ENCODE measurements around the gene GPR89B. TPM values are rescaled to one million over a fixed set of nuclear protein-coding genes. Genes with fewer than 3 reads are reported as not detected.
A peak's percentile ranks its signal among the peaks of the same experiment; 100 is the strongest.
"Not testable (repeated sequence)": the region's sequence is repeated elsewhere in the genome, so short reads cannot be mapped to it uniquely, and the experiment has no call there.

GPR89B gene
- total RNA-seq, 2 donors from 2014 or later: 17.2 to 33.5 TPM

- H3K27me3 Mint-ChIP-seq; H3K9me3 Mint-ChIP-seq; ATAC-seq; H3K27ac Mint-ChIP-seq; DNase-seq (ENCODE audit: low spot score); H3K4me3 Mint-ChIP-seq; H3K4me1 Mint-ChIP-seq (ENCODE audit: low read depth in 2 of 2): not testable (repeated sequence)
- H3K36me3 Mint-ChIP-seq: peaks cover 14% of the 10 kb centered on the region
Observed at GRCh38 chr1:147978896-147979651, 50.9 kb downstream of the GPR89B start.

GRCh38 chr1:147985374-147985773, 57.2 kb downstream of the GPR89B start:
- not testable (repeated sequence) for H3K27me3 Mint-ChIP-seq, ATAC-seq

GRCh38 chr1:147987893-147988292, 59.7 kb downstream of the GPR89B start:
- not testable (repeated sequence) for ATAC-seq; H3K36me3 Mint-ChIP-seq; H3K4me3 Mint-ChIP-seq; H3K4me1 Mint-ChIP-seq (ENCODE audit: low read depth in 2 of 2); DNase-seq (ENCODE audit: low spot score); H3K27me3 Mint-ChIP-seq; H3K27ac Mint-ChIP-seq; H3K9me3 Mint-ChIP-seq

More at GRCh38 chr1:147985374-147985773, 57.2 kb downstream of the GPR89B start:
- not testable (repeated sequence) for DNase-seq (ENCODE audit: low spot score); H3K4me1 Mint-ChIP-seq (ENCODE audit: low read depth in 2 of 2); H3K27ac Mint-ChIP-seq; H3K36me3 Mint-ChIP-seq; H3K4me3 Mint-ChIP-seq; H3K9me3 Mint-ChIP-seq

- Mint-ChIP-seq H3K4me1 (ENCODE audit: low read depth in 2 of 2) (peaks cover 9 to 14% of the 10 kb centered on the region in 2 donors), H3K4me3 (peak overlapping the region; percentile 13), H3K27ac (peak overlapping the region in 1 of 2 donors; percentile 54)
- H3K27me3 Mint-ChIP-seq; H3K36me3 Mint-ChIP-seq; H3K9me3 Mint-ChIP-seq; DNase-seq (ENCODE audit: low spot score); ATAC-seq: not testable (repeated sequence)
Observed at GRCh38 chr1:147992916-147993315, 64.7 kb downstream of the GPR89B start.

- not testable (repeated sequence) for DNase-seq (ENCODE audit: low spot score); H3K9me3 Mint-ChIP-seq; H3K36me3 Mint-ChIP-seq; ATAC-seq; H3K27me3 Mint-ChIP-seq
- peaks cover 9 to 15% of the 10 kb centered on the region in 2 donors for H3K4me1 Mint-ChIP-seq (ENCODE audit: low read depth in 2 of 2)
- peak overlapping the region; percentile 13 for H3K4me3 Mint-ChIP-seq
- peak overlapping the region in 1 of 2 donors; percentile 54 for H3K27ac Mint-ChIP-seq
Observed at GRCh38 chr1:147993400-147993799, 65.2 kb downstream of the GPR89B start.

GRCh38 chr1:147993825-147994615, 65.8 kb downstream of the GPR89B start:
- peaks cover 9 to 15% of the 10 kb centered on the region in 2 donors for H3K4me1 Mint-ChIP-seq (ENCODE audit: low read depth in 2 of 2)
- not testable (repeated sequence) for DNase-seq (ENCODE audit: low spot score); ATAC-seq; H3K4me3 Mint-ChIP-seq; H3K9me3 Mint-ChIP-seq; H3K27ac Mint-ChIP-seq; H3K27me3 Mint-ChIP-seq; H3K36me3 Mint-ChIP-seq

- H3K4me1 Mint-ChIP-seq (ENCODE audit: low read depth in 2 of 2): peaks cover 7 to 15% of the 10 kb centered on the region in 2 donors
- not testable (repeated sequence) for H3K27me3 Mint-ChIP-seq; H3K27ac Mint-ChIP-seq; H3K4me3 Mint-ChIP-seq; DNase-seq (ENCODE audit: low spot score); H3K9me3 Mint-ChIP-seq; H3K36me3 Mint-ChIP-seq; ATAC-seq
Observed at GRCh38 chr1:147996088-147996487, 67.9 kb downstream of the GPR89B start.

- DNase-seq (ENCODE audit: low spot score); H3K36me3 Mint-ChIP-seq; H3K27ac Mint-ChIP-seq; ATAC-seq; H3K27me3 Mint-ChIP-seq; H3K9me3 Mint-ChIP-seq; H3K4me1 Mint-ChIP-seq (ENCODE audit: low read depth in 2 of 2); H3K4me3 Mint-ChIP-seq: not testable (repeated sequence)
Observed at GRCh38 chr1:148007724-148008123, 79.5 kb downstream of the GPR89B start.

- Mint-ChIP-seq H3K27me3 (peaks cover 9 to 13% of the 10 kb centered on the region in 2 donors), H3K4me1 (ENCODE audit: low read depth in 2 of 2) (peaks cover 4 to 8% of the 10 kb centered on the region in 2 donors), H3K27ac (no peak overlapping the region), H3K36me3 (peaks cover 2% of the 10 kb centered on the region), H3K9me3 (no peaks in the 10 kb centered on the region), H3K4me3 (no peak overlapping the region)
- DNase-seq (ENCODE audit: low spot score): no peak
- ATAC-seq: no peak
Observed at GRCh38 chr1:148010527-148010926, 82.3 kb downstream of the GPR89B start.

- H3K4me1 Mint-ChIP-seq (ENCODE audit: low read depth in 2 of 2); H3K9me3 Mint-ChIP-seq; H3K36me3 Mint-ChIP-seq; H3K27ac Mint-ChIP-seq; DNase-seq (ENCODE audit: low spot score): not testable (repeated sequence)
- H3K27me3 Mint-ChIP-seq: peaks cover 14 to 26% of the 10 kb centered on the region in 2 donors
- peak in 1 of 2 donors; percentile 52 for ATAC-seq
- peak overlapping the region; percentile 6 for H3K4me3 Mint-ChIP-seq
Observed at GRCh38 chr1:148013177-148014144, 85.2 kb downstream of the GPR89B start.

GRCh38 chr1:148014289-148015200, 86.3 kb downstream of the GPR89B start:
- not testable (repeated sequence) for DNase-seq (ENCODE audit: low spot score); H3K9me3 Mint-ChIP-seq; H3K36me3 Mint-ChIP-seq; H3K4me1 Mint-ChIP-seq (ENCODE audit: low read depth in 2 of 2); H3K27ac Mint-ChIP-seq
- H3K27me3 Mint-ChIP-seq: peaks cover 14 to 26% of the 10 kb centered on the region in 2 donors
- H3K4me3 Mint-ChIP-seq: peak overlapping the region; percentile 79
- peak; percentile 48 to 61 for ATAC-seq

GRCh38 chr1:148024918-148025317, 96.7 kb downstream of the GPR89B start:
- not testable (repeated sequence) for H3K27me3 Mint-ChIP-seq; H3K4me3 Mint-ChIP-seq; DNase-seq (ENCODE audit: low spot score); H3K27ac Mint-ChIP-seq; H3K36me3 Mint-ChIP-seq; ATAC-seq; H3K9me3 Mint-ChIP-seq; H3K4me1 Mint-ChIP-seq (ENCODE audit: low read depth in 2 of 2)

Data from natural killer cell treated with Interleukin-12 subunit alpha and Interleukin-12 subunit beta and Interleukin-15 and Interleukin-18, amount 100 ng/mL, for 72 hours (primary cell).